CD4-positive, alpha-beta T cell (primary cell): ENCODE results near the gene SPR. TPM values are rescaled to one million over a fixed set of nuclear protein-coding genes. Genes with fewer than 3 reads are reported as not detected.

ENCODE experiments used
- ATAC-seq: fragments of 200-7000 bp; cut with Tn5 transposase; one replicate; pipeline ENCODE4 v1.10.0; 2022; ENCODE audit warnings: mild to moderate bottlenecking; ENCODE audit not compliant: poor library complexity
- CTCF ChIA-PET: fragments of 350-600 bp; sonication (Branson Sonifier 250); formaldehyde crosslinking; loops from one replicate; lab custom pipeline; 2021; ENCODE audit warnings: antibody characterized with exemption, inconsistent platforms; lab: Charles Lee
- POLR2A ChIA-PET: fragments of 350-600 bp; sonication (Branson Sonifier 250); formaldehyde crosslinking; loops from one replicate; lab custom pipeline; 2021; ENCODE audit warnings: antibody characterized with exemption, inconsistent platforms; lab: Charles Lee
- DNase-seq, 14 experiments: peaks; one replicate each; pipeline ENCODE4 v3.0.0-alpha.2; 2013 to 2020; ENCODE audit warnings: mixed read lengths in 2 of 14
- H3K27ac ChIP-seq, 2 donors: one replicate each; pipeline versions ENCODE4 v1.5.1 to v1.7.0; 2013; ENCODE audit warnings: low read length in 2 of 2, low read depth in 1 of 2, mild to moderate bottlenecking in 1 of 2
- H3K27me3 ChIP-seq, 2 experiments: 1 replicate in 1 of 2; 2 replicates in 1 of 2; pipeline versions ENCODE4 v1.6.1 to v1.7.0; 2013; ENCODE audit warnings: low read length in 2 of 2, control low read depth in 1 of 2, mild to moderate bottlenecking in 1 of 2, moderate library complexity in 1 of 2; ENCODE audit not compliant: insufficient read depth in 2 of 2, control insufficient read depth in 1 of 2
- H3K36me3 ChIP-seq: one replicate; pipeline ENCODE4 v1.6.1; 2013; ENCODE audit warnings: low read length, control low read depth; ENCODE audit not compliant: insufficient read depth
- H3K4me1 ChIP-seq: one replicate; pipeline ENCODE4 v1.6.1; 2013; ENCODE audit warnings: low read length, control low read depth; ENCODE audit not compliant: insufficient read depth
- H3K4me3 ChIP-seq: one replicate; pipeline ENCODE4 v1.5.1; 2013; ENCODE audit warnings: mild to moderate bottlenecking, low read length, moderate library complexity
- H3K9me3 ChIP-seq, 2 experiments: 1 replicate in 1 of 2; 2 replicates in 1 of 2; pipeline versions ENCODE4 v1.6.1 to v1.7.0; 2013; ENCODE audit warnings: low read length in 2 of 2, mild to moderate bottlenecking in 2 of 2, control low read depth in 1 of 2, moderate library complexity in 1 of 2; ENCODE audit not compliant: control insufficient read depth in 1 of 2, insufficient read depth in 1 of 2
- H3K27ac Mint-ChIP-seq: one replicate; pipeline ENCODE4 v1.8.0; 2020; ENCODE audit warnings: mixed read lengths
- H3K27me3 Mint-ChIP-seq: one replicate; pipeline ENCODE4 v1.8.0; 2021; ENCODE audit warnings: mixed read lengths
- H3K36me3 Mint-ChIP-seq: one replicate; pipeline ENCODE4 v1.8.0; 2021; ENCODE audit warnings: low read depth, mixed read lengths
- H3K4me1 Mint-ChIP-seq: one replicate; pipeline ENCODE4 v1.8.0; 2021; ENCODE audit warnings: low read depth, mixed read lengths
- H3K4me3 Mint-ChIP-seq: one replicate; pipeline ENCODE4 v1.8.0; 2020; ENCODE audit warnings: mild to moderate bottlenecking, mixed read lengths
- H3K9me3 Mint-ChIP-seq: one replicate; pipeline ENCODE4 v1.8.0; 2020; ENCODE audit warnings: mixed read lengths
- intact Hi-C, 2 experiments: fragments of 100-400 bp; cut with DNase I in 1 of 2; cut with micrococcal nuclease in 1 of 2; formaldehyde crosslinking; loops; one replicate each; pipeline versions ENCODE4 v1.15.1 to v1.9.0; 2023 to 2025; cut with DNase I, micrococcal nuclease
- total RNA-seq, 174 experiments: library from RNA in 2 of 174; stranded (reverse) in 2 of 174; gene quantifications; one replicate each; pipeline ENCODE4 v1.2.3 and lab custom pipeline; 2021 to 2026
- TF ChIP-seq, protein P1 (sequence below): fragments of 200-600 bp; IDR thresholded peaks from one replicate; pipeline ENCODE4 v1.8.0; 2022; ENCODE audit warnings: antibody characterized with exemption, mild to moderate bottlenecking

The SPR gene
- total RNA-seq, 2 experiments from 2014 or later, result not detected

DNA sequence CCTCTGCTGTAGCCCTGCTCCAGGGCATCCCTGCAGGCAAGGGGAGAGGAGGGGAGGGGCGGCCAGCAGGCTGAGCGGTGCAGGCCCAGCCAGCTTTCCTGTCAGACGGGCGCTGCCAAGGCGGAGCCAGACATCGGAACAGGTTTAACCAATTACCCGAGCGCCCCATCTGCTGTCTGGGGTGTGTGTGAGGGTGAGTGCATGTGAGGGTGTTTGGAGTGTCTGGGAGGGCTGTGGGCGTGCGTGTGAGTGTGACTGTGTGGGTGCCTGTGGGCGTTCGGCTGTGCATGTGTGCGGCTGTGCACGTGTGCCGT, 50.1 kb downstream of the SPR start:
- no peaks in the 10 kb centered on the region for H3K4me1 ChIP-seq
- H3K36me3 Mint-ChIP-seq, result no peaks in the 10 kb centered on the region
- no peaks in the 10 kb centered on the region for H3K9me3 ChIP-seq
- no peaks in the 10 kb centered on the region for H3K27me3 ChIP-seq
- no peak overlapping the region for H3K4me3 Mint-ChIP-seq
- H3K27ac Mint-ChIP-seq, result no peak overlapping the region
- peaks cover 14% of the 10 kb centered on the region for H3K27me3 Mint-ChIP-seq
- no peak overlapping the region for H3K4me3 ChIP-seq
- intact Hi-C loops, result no loop called here
- POLR2A ChIA-PET, result no interaction called here
- DNase-seq (no peak), ATAC-seq (no peak)
- no peak overlapping the region for H3K27ac ChIP-seq
- H3K4me1 Mint-ChIP-seq, result no peaks in the 10 kb centered on the region
- H3K36me3 ChIP-seq, result no peaks in the 10 kb centered on the region
- no peaks in the 10 kb centered on the region for H3K9me3 Mint-ChIP-seq
- TF ChIP-seq, protein P1, sequence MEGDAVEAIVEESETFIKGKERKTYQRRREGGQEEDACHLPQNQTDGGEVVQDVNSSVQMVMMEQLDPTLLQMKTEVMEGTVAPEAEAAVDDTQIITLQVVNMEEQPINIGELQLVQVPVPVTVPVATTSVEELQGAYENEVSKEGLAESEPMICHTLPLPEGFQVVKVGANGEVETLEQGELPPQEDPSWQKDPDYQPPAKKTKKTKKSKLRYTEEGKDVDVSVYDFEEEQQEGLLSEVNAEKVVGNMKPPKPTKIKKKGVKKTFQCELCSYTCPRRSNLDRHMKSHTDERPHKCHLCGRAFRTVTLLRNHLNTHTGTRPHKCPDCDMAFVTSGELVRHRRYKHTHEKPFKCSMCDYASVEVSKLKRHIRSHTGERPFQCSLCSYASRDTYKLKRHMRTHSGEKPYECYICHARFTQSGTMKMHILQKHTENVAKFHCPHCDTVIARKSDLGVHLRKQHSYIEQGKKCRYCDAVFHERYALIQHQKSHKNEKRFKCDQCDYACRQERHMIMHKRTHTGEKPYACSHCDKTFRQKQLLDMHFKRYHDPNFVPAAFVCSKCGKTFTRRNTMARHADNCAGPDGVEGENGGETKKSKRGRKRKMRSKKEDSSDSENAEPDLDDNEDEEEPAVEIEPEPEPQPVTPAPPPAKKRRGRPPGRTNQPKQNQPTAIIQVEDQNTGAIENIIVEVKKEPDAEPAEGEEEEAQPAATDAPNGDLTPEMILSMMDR, result no peak
- CTCF ChIA-PET, result no interaction called here

- intact Hi-C loops, result no loop called here
- ATAC-seq (no peak), DNase-seq (no peak)
- no peaks in the 10 kb centered on the region for H3K27me3 ChIP-seq
- Mint-ChIP-seq H3K9me3 (no peaks in the 10 kb centered on the region), H3K36me3 (no peaks in the 10 kb centered on the region), H3K4me3 (no peak overlapping the region), H3K27me3 (peaks cover 14% of the 10 kb centered on the region), H3K4me1 (no peaks in the 10 kb centered on the region), H3K27ac (no peak overlapping the region)
- no peak overlapping the region for H3K27ac ChIP-seq
- H3K9me3 ChIP-seq, result no peaks in the 10 kb centered on the region
- TF ChIP-seq, protein P1, result no peak
- ChIA-PET CTCF (no interaction called here), POLR2A (no interaction called here)
- no peak overlapping the region for H3K4me3 ChIP-seq
- H3K36me3 ChIP-seq, result no peaks in the 10 kb centered on the region
- H3K4me1 ChIP-seq, result no peaks in the 10 kb centered on the region
Measured at GRCh38 chr2:72938455-72938854, 51.2 kb downstream of the SPR start.

GRCh38 chr2:72940361-72940760, 53.2 kb downstream of the SPR start:
- H3K36me3 ChIP-seq, result no peaks in the 10 kb centered on the region
- intact Hi-C loops, result no loop called here
- ATAC-seq, result no peak
- Mint-ChIP-seq H3K4me1 (no peaks in the 10 kb centered on the region), H3K27ac (no peak overlapping the region), H3K4me3 (no peak overlapping the region), H3K36me3 (no peaks in the 10 kb centered on the region), H3K27me3 (peaks cover 8% of the 10 kb centered on the region), H3K9me3 (no peaks in the 10 kb centered on the region)
- no peaks in the 10 kb centered on the region for H3K27me3 ChIP-seq
- TF ChIP-seq, protein P1, result no peak
- no peak overlapping the region for H3K4me3 ChIP-seq
- CTCF ChIA-PET, result no interaction called here
- H3K4me1 ChIP-seq, result no peaks in the 10 kb centered on the region
- POLR2A ChIA-PET, result no interaction called here
- H3K27ac ChIP-seq, result no peak overlapping the region
- H3K9me3 ChIP-seq, result no peaks in the 10 kb centered on the region
- DNase-seq, result no peak
